B cell (primary cell): Measurements from ENCODE around the gene CERK. TPM values are rescaled to one million over a fixed set of nuclear protein-coding genes. Genes with fewer than 3 reads are reported as not detected.

Experiments used
- ATAC-seq: fragments of 200-7000 bp; cut with Tn5 transposase; one replicate; pipeline ENCODE4 v1.10.0; 2021; ENCODE audit warnings: low read depth, mild to moderate bottlenecking, moderate number of reproducible peaks, moderate library complexity
- CTCF ChIA-PET: fragments of 350-600 bp; sonication (Branson Sonifier 250); formaldehyde crosslinking; loops from one replicate; lab custom pipeline; 2021; ENCODE audit warnings: antibody characterized with exemption, inconsistent platforms; lab: Charles Lee
- POLR2A ChIA-PET: fragments of 350-600 bp; sonication (Branson Sonifier 250); formaldehyde crosslinking; loops from one replicate; lab custom pipeline; 2021; ENCODE audit warnings: antibody characterized with exemption; lab: Charles Lee
- DNase-seq: peaks from one replicate; pipeline ENCODE4 v3.0.0; 2013
- H2AFZ ChIP-seq: 2 replicates; pipeline ENCODE4 v1.6.1; 2012; ENCODE audit warnings: mild to moderate bottlenecking, low read depth, low read length; ENCODE audit not compliant: insufficient read depth, poor library complexity, severe bottlenecking
- H3K27ac ChIP-seq, 2 donors: 1 replicate in 1 of 2; 2 replicates in 1 of 2; pipeline ENCODE4 v1.5.1; 2012 to 2013; ENCODE audit warnings: low read length in 2 of 2, mild to moderate bottlenecking in 2 of 2, moderate library complexity in 1 of 2
- H3K27me3 ChIP-seq, 4 experiments: fragments of 200-600 bp in 1 of 4; sonication (generic) in 1 of 4; replicated peaks in 1 of 4; 1 replicate in 2 of 4; 2 replicates in 2 of 4; pipeline versions ENCODE4 v1.6.1 to v1.7.0; 2013 to 2016; ENCODE audit warnings: low read length in 3 of 4, mild to moderate bottlenecking in 2 of 4, mixed read lengths in 1 of 4, moderate library complexity in 1 of 4; ENCODE audit not compliant: insufficient read depth in 4 of 4, control insufficient read depth in 3 of 4; ENCODE audit errors: control extremely low read depth in 1 of 4
- H3K36me3 ChIP-seq, 2 experiments: replicated peaks in 1 of 2; 1 replicate in 1 of 2; 2 replicates in 1 of 2; pipeline versions ENCODE4 v1.6.1 to v1.7.1; 2013; ENCODE audit warnings: low read length in 1 of 2; ENCODE audit not compliant: insufficient read depth in 2 of 2, control insufficient read depth in 1 of 2; ENCODE audit errors: control extremely low read depth in 1 of 2, extremely low read depth in 1 of 2
- H3K4me1 ChIP-seq, 2 donors: fragments of 200-600 bp in 1 of 2; sonication (generic) in 1 of 2; 1 replicate in 1 of 2; 2 replicates in 1 of 2; pipeline versions ENCODE4 v1.5.1 to v1.6.1; 2013 to 2017; ENCODE audit warnings: low read length in 2 of 2; ENCODE audit not compliant: control insufficient read depth in 2 of 2, insufficient read depth in 2 of 2
- H3K4me2 ChIP-seq: replicated peaks from 2 replicates; pipeline ENCODE3; 2012; ENCODE audit warnings: mild to moderate bottlenecking, low read depth, low read length; ENCODE audit not compliant: poor library complexity, severe bottlenecking
- H3K4me3 ChIP-seq, 5 experiments: fragments of 200-600 bp in 1 of 5; sonication (generic) in 1 of 5; 1 replicate in 3 of 5; 2 replicates in 2 of 5; pipeline versions ENCODE4 v1.5.1 to v1.7.0; 2011 to 2016; ENCODE audit warnings: low read length in 4 of 5, mild to moderate bottlenecking in 4 of 5, low read depth in 2 of 5, control low read depth in 1 of 5, moderate library complexity in 1 of 5; ENCODE audit not compliant: insufficient read depth in 1 of 5; ENCODE audit errors: control extremely low read depth in 1 of 5, extremely low read depth in 1 of 5
- H3K79me2 ChIP-seq: fragments of 200-600 bp; sonication (generic); one replicate; pipeline ENCODE4 v1.6.0; 2016; ENCODE audit warnings: low read length; ENCODE audit not compliant: control insufficient read depth, insufficient read depth
- H3K9ac ChIP-seq: fragments of 200-600 bp; sonication (generic); 2 replicates; pipeline ENCODE4 v1.6.1; 2017; ENCODE audit warnings: mild to moderate bottlenecking, low read length, moderate library complexity
- H3K9me3 ChIP-seq, 3 donors: one replicate each; pipeline versions ENCODE4 v1.6.1 to v1.7.1; 2013; ENCODE audit warnings: low read length in 2 of 3; ENCODE audit not compliant: control insufficient read depth in 2 of 3, insufficient read depth in 1 of 3; ENCODE audit errors: control extremely low read depth in 1 of 3
- H4K20me1 ChIP-seq: 2 replicates; pipeline ENCODE4 v1.6.0; 2012; ENCODE audit warnings: mild to moderate bottlenecking, low read length; ENCODE audit not compliant: insufficient read depth, control insufficient read depth, poor library complexity, severe bottlenecking
- H3K27ac Mint-ChIP-seq: one replicate; pipeline ENCODE4 v1.8.0; 2021; ENCODE audit warnings: mixed read lengths
- H3K27me3 Mint-ChIP-seq: one replicate; pipeline ENCODE4 v1.8.0; 2021; ENCODE audit warnings: mixed read lengths
- H3K4me1 Mint-ChIP-seq: one replicate; pipeline ENCODE4 v1.8.0; 2021; ENCODE audit warnings: mixed read lengths
- H3K4me3 Mint-ChIP-seq: one replicate; pipeline ENCODE4 v1.8.0; 2021; ENCODE audit warnings: mixed read lengths
- H3K9me3 Mint-ChIP-seq: one replicate; pipeline ENCODE4 v1.8.0; 2022; ENCODE audit warnings: mixed read lengths; ENCODE audit not compliant: insufficient read depth
- EZH2 ChIP-seq: IDR thresholded peaks from 2 replicates; pipeline ENCODE4 v1.6.1; 2012; ENCODE audit warnings: borderline replicate concordance, low read depth, mild to moderate bottlenecking, moderate library complexity, low read length; ENCODE audit not compliant: insufficient read depth, poor library complexity, severe bottlenecking
- WGBS: methylation state at CpG from one replicate; pipeline ENCODE4 v1.1.5; 2013; ENCODE audit warnings: missing lambda C conversion rate; ENCODE audit not compliant: insufficient coverage; 5-methylcytosine and 5-hydroxymethylcytosine counted together
- intact Hi-C: fragments of 100-400 bp; cut with micrococcal nuclease; formaldehyde crosslinking; loops from one replicate; pipeline ENCODE4 v1.10.0; 2022
- polyA plus RNA-seq: library from polyadenylated mRNA; depleted of rRNA; stranded (reverse); fragments of >200 nt; gene quantifications from 2 replicates; pipeline ENCODE4 v1.2.3, GENCODE V29; 2012
- total RNA-seq, 2 donors: library from RNA; stranded (reverse); fragments of 120-200 nt in 1 of 2; gene quantifications; 1 replicate in 1 of 2; 2 replicates in 1 of 2; pipeline versions ENCODE4 v1.2.3 to v1.2.4, GENCODE V29; 2013 to 2022
- TF ChIP-seq, protein P1 (sequence below): fragments of 200-600 bp; IDR thresholded peaks from one replicate; pipeline ENCODE4 v1.8.0; 2022; ENCODE audit warnings: antibody characterized with exemption, mild to moderate bottlenecking

CERK gene
- total and polyA plus RNA-seq, 2 donors (not counting 1 experiment from before 2014, with no cell fraction given), result 23.2 to 48.3 TPM

DNA sequence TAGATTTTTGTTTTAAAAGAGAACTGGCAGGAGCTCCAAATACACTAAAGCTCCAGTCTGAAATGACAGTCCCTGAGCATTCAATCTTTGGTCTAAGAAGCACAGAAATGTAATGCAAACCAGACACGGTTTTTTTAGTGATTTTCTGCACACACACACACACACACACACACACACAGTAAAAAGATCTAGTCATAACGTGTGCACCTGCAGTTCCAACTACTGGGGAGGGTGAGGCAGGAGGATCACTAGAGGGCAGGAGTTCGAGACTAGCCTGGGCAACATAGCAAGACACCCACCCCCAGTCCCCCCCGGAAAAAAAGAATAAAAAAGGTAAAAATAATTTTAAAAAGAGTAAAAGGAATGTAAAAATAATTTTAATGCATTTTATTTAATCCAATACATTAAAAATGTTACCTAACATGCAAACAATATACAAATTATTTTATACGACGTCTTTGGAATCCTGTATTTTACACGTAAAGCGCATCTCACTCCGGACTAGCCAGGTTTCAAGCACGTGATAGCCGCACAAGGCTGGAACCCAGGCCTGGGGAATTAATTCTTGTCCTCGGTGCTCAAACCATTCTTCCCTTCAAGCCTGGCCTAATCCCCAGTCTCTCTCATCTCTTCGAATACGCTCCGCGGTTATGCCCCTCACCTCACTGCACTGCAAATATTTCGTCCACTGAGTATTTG lies 23.6 kb upstream of the CERK start:
- Histone ChIP-seq H3K27ac (peak overlapping the region; percentile 87 to 93), H3K4me2 (peak overlapping the region; percentile 78), H2AFZ (peak overlapping the region; percentile 73), H3K9me3 (peaks cover 0 to under 1% (median 0%) of the 10 kb centered on the region in 3 donors), H3K79me2 (peaks cover 75% of the 10 kb centered on the region), H3K4me3 (peak overlapping the region; percentile 51 to 96 (median 89)), H3K36me3 (peaks cover 0 to 10% of the 10 kb centered on the region in 2 experiments), H3K9ac (peak overlapping the region; percentile 87), H3K4me1 (peaks cover 41 to 55% of the 10 kb centered on the region in 2 donors), H4K20me1 (peaks cover 8% of the 10 kb centered on the region), H3K27me3 (no peaks in the 10 kb centered on the region)
- intact Hi-C loops, result loop anchor here (1.0 to 2.0 kb wide), 3 partner anchors 26 to 77 kb away; no protein-coding TSS in a partner anchor
- 4% methylated on average over 11 of the region's 17 CpGs for WGBS
- no peak for DNase-seq
- Mint-ChIP-seq H3K4me1 (peaks cover 52% of the 10 kb centered on the region), H3K27ac (peak overlapping the region; percentile 99), H3K9me3 (peaks cover under 1% of the 10 kb centered on the region), H3K4me3 (peak overlapping the region; percentile 96), H3K27me3 (no peaks in the 10 kb centered on the region)
- CTCF ChIA-PET, result interaction anchor here (0.5 to 13.1 kb wide), 15 partner anchors 9 to 687 kb away, joined by 3 to 468 read pairs (median 10); no protein-coding TSS in a partner anchor
- TF ChIP-seq EZH2, result no peak
- TF ChIP-seq, protein P1, sequence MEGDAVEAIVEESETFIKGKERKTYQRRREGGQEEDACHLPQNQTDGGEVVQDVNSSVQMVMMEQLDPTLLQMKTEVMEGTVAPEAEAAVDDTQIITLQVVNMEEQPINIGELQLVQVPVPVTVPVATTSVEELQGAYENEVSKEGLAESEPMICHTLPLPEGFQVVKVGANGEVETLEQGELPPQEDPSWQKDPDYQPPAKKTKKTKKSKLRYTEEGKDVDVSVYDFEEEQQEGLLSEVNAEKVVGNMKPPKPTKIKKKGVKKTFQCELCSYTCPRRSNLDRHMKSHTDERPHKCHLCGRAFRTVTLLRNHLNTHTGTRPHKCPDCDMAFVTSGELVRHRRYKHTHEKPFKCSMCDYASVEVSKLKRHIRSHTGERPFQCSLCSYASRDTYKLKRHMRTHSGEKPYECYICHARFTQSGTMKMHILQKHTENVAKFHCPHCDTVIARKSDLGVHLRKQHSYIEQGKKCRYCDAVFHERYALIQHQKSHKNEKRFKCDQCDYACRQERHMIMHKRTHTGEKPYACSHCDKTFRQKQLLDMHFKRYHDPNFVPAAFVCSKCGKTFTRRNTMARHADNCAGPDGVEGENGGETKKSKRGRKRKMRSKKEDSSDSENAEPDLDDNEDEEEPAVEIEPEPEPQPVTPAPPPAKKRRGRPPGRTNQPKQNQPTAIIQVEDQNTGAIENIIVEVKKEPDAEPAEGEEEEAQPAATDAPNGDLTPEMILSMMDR, result no peak
- POLR2A ChIA-PET, result interaction anchor here (0.7 to 4.5 kb wide), 8 partner anchors 9 to 198 kb away, joined by 3 to 92 read pairs (median 6); partner anchors contain the start of gene CERK
- no peak for ATAC-seq

DNA sequence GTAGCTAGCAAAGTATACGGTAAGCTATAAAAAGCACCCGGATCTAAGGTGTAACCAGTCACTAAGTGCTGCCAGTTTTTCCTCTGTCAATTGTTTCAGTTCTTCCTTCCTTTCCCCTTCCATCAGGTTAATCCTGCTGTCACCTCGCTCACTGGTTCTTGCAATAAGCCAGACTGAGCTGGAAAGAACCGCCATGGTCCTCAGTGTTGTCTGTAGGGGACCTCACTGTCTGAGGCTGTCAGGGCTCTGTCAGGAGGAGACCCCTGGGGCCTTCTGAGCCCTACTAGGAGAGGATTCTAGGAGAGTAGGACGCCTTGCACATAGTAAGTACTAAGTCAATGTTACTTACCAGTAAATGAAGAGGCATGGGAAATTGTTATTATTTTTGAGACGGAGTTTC lies 23.0 kb upstream of the CERK start:
- ChIA-PET CTCF (interaction anchor here (0.7 to 13.1 kb wide), 8 partner anchors 10 to 687 kb away, joined by 3 to 468 read pairs (median 19); no protein-coding TSS in a partner anchor), POLR2A (no interaction called here)
- Mint-ChIP-seq H3K4me1 (peaks cover 48% of the 10 kb centered on the region), H3K9me3 (peaks cover 5% of the 10 kb centered on the region), H3K27me3 (no peaks in the 10 kb centered on the region), H3K4me3 (peak overlapping the region; percentile 74), H3K27ac (peak overlapping the region; percentile 59)
- H3K4me2 ChIP-seq, result no peak overlapping the region
- H2AFZ ChIP-seq, result no peak overlapping the region
- WGBS, result 90% methylated on average over 5 of the region's 6 CpGs
- H3K9me3 ChIP-seq, result peaks cover 0 to 7% (median 6%) of the 10 kb centered on the region in 3 donors
- ATAC-seq (no peak), DNase-seq (no peak)
- H3K27ac ChIP-seq, result no peak overlapping the region
- peaks cover 0 to 9% of the 10 kb centered on the region in 2 experiments for H3K36me3 ChIP-seq
- peaks cover 5% of the 10 kb centered on the region for H4K20me1 ChIP-seq
- no peaks in the 10 kb centered on the region for H3K27me3 ChIP-seq
- peaks cover 34 to 48% of the 10 kb centered on the region in 2 donors for H3K4me1 ChIP-seq
- intact Hi-C loops, result no loop called here
- no peak for TF ChIP-seq EZH2
- TF ChIP-seq, protein P1, result no peak
- no peak overlapping the region for H3K9ac ChIP-seq
- H3K79me2 ChIP-seq, result peaks cover 69% of the 10 kb centered on the region
- no peak overlapping the region for H3K4me3 ChIP-seq
